Suprapubic skin (tissue), 3 donors: ENCODE results near the gene HAPSTR1.

Experiments
- CTCF ChIP-seq, 2 donors: fragments of 200-600 bp in 1 of 2; fragments of 450-650 bp in 1 of 2; sonication (generic) in 1 of 2; IDR thresholded peaks; one replicate each; pipeline ENCODE4 v1.5.1; 2016 to 2019; ENCODE audit warnings: antibody characterized with exemption in 2 of 2, mild to moderate bottlenecking in 1 of 2, moderate library complexity in 1 of 2
- POLR2AphosphoS5 ChIP-seq, 3 donors: sonication (generic); formaldehyde crosslinking; IDR thresholded peaks; one replicate each; pipeline ENCODE4 v1.6.1; 2017; ENCODE audit warnings: antibody characterized with exemption in 3 of 3

GRCh38 chr16:9046667-9047055 lies 44.8 kb upstream of the HAPSTR1 start:
- no peak for TF ChIP-seq CTCF (IDR thresholded peaks at IDR 0.05)
- no peak for TF ChIP-seq POLR2AphosphoS5 (IDR thresholded peaks at IDR 0.05)
